GM08714 (cell line): ENCODE data around the gene IWS1.

Source experiments
- H3K4me3 ChIP-seq: fragments of 200-500 bp; sonication (Bioruptor generic); 2 replicates; pipeline ENCODE4 v1.5.1; 2014; ENCODE audit warnings: mild to moderate bottlenecking, low read length, inconsistent platforms
- ZNF274 ChIP-seq: IDR thresholded peaks from 2 replicates; pipeline ENCODE4 v1.6.1; 2012; ENCODE audit warnings: mild to moderate bottlenecking, low read depth, low read length

IWS1 gene

DNA sequence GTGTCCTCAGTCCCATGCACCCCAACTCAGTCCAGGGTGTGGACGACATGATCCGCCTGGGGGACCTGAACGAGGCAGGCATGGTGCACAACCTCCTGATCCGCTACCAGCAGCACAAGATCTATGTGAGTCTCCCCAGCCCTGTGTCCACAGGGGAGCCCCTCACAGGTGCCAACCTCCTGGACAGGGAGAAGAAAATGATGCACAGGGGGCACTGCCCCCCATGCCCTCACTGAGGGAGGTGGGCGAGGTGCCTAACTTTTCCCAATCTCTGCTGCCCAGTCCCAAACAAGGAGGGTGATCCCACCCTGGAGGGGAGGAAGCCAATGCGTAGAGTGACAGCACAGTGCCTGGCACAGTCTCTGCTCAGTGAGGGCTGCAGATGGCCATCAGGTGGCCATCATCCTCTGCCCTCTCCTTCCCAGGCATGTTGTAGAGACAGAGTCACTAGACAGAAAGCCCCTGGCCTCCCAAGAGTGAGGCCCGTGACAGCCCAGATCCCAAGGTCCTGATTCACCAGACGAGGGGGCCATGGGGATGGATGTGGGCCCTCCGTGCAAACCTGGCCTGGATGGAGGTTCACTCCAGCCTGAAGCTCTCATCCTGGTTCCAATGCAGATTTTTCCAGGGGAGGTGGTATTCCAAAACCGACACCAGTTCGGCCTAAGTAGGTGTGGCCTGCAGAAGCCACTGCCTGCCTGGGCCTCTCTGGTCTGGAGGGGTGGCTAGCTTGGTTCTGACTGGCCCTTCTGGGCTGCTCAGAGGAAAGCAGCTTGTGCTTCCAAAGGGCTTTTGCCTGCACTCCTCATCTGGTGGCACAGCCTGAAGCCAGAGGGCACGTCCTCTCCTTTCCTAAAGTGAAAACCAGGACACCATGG, 39.2 kb upstream of the IWS1 start:
- no peak overlapping the region for H3K4me3 ChIP-seq
- TF ChIP-seq ZNF274, result no peak

DNA sequence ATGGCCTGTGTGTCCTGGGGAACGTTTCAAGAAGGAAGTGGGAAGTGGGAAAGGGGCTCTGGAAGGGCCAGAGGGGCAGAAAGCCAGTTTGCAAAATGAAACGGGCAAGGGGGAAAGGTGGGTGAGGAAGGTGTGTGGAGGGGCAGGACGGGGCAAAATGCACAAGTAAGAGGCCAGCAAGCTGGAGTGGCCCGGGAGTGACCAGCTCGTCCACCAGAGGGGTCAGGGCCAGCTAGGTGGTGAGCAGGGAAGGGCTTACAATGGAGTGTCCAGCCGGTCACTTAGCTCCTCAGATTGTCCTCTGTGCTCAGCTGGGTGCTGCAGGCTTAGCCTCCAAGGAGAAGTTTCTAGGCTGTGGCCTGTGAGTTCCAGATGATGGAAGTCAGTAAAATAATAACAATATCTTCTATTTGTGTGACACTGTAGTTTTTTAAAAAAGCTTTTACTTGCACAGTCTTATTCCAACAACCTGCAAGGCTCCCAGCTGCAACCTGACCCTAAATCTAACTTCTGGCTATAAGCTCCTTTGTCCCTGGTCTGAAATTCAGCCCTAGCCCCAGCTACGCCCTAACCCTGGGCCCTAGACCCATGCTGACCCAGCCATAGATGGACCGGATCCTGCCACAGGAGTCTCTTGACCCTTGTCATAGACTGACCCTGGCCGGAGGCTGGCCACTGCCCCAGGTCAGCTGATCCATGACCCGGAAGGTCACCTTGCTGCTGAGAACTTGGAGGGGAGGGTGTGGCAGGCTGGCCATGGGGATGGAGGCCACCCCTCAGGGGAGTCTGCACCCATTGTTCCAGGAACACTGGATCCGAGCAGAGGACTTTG, 38.4 kb upstream of the IWS1 start:
- TF ChIP-seq ZNF274, result no peak
- no peak overlapping the region; the same call in 1 of the 2 replicates for H3K4me3 ChIP-seq

DNA sequence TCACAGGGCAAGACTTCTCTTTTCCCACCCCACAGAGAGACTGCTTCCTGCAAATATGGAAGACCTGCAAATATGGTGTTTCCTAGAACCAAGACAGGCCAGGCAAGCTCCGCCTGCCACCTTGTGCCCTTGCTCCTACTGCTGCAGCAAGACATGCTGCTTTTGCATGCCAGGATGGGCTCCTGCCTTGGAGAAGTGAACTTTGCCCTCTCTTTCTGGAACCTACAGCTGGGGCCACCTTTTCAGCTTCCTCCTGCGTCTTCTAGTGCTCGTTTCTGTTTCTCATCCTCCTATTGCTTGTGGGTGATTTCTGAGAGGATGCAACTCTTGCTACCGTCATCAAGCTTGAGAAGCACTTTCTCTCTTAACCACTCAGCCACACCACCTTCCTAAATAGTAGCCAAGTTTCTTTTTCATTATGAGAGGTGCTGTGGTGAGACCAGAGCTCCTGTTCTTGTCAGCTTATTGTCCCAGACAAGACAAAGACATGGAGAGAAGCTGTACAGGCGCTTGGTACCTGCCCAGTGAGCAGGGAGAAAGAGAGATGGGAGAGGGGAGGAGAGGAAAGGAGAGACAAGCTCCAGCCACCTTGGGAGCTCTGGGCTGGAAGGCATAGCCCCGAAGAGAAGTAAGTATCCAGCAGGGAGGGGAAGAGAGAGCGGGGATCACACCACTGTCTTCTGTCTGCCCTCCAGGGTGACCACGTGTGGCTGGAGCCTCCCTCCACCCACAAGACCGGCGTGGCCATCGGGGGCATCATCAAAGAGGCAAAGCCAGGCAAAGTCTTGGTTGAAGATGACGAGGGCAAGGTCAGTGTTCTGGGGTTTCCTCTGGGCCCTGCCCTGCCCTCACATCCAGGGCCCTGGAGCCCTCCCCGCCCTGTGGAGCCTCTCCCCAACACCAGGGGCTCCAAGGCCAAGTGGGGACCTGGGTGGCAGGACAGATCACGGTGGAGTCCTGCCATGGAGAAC, 37.5 kb upstream of the IWS1 start:
- no peak overlapping the region; the same call in 1 of the 2 replicates for H3K4me3 ChIP-seq
- no peak for TF ChIP-seq ZNF274

DNA sequence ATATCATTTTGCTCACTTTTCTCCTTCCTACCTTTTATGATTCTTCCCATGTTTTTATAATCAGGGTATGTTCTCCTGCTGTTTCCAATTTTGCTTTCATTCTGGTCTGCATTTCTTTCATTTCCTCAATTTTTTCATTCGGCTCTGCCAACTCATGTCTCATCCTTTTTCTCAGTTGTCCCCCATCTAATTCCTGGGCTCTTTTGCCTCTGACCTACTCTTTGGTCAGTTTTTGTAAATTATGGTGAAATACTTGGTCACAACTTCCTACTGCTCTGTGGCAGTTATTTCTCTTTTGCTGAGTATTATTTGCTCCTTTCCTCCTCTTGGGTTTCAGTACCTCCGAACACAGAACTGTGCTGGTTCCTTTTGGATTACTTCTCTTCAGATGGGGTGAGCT, 36.6 kb upstream of the IWS1 start:
- TF ChIP-seq ZNF274, result no peak
- H3K4me3 ChIP-seq, result no peak overlapping the region

DNA sequence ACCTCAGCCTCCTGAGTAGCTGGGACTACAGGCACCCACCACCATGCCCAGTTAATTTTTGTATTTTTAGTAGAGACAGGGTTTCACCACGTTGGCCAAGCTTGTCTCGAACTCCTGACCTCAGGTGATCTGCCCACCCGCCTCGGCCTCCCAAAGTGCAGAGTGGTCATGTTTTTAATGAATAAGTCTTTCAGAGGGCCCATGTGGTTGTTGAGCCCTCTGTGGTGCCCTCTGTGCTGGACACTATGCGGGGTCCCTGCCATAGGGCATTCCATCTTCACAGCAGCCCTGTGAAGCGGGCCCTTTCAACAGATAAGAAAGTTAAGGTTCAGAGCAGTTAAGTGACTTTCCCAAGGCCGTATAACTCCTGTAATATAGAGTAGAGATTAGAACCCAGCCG, 35.1 kb upstream of the IWS1 start:
- no peak for TF ChIP-seq ZNF274

DNA sequence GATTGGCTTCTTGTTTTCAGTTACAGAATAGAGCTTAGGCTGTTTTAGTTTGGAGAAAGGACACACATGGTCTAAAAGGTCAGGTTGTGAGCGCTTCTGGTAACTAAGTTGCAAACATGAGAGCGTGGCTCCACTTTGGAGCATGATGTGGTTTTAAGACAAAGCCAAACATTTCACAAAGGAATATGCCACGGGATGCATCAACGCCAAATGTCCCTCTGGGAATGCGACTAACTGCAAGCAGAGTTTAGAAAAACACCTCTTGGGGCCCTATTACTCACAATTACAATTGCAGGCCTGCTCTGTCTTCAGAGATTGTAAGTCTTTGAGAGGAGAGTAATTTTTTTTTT, 34.6 kb upstream of the IWS1 start:
- H3K4me3 ChIP-seq, result no peak overlapping the region
- TF ChIP-seq ZNF274, result no peak

More for the DNA sequence above, 35.1 kb upstream of the IWS1 start:
- no peak overlapping the region for H3K4me3 ChIP-seq

DNA sequence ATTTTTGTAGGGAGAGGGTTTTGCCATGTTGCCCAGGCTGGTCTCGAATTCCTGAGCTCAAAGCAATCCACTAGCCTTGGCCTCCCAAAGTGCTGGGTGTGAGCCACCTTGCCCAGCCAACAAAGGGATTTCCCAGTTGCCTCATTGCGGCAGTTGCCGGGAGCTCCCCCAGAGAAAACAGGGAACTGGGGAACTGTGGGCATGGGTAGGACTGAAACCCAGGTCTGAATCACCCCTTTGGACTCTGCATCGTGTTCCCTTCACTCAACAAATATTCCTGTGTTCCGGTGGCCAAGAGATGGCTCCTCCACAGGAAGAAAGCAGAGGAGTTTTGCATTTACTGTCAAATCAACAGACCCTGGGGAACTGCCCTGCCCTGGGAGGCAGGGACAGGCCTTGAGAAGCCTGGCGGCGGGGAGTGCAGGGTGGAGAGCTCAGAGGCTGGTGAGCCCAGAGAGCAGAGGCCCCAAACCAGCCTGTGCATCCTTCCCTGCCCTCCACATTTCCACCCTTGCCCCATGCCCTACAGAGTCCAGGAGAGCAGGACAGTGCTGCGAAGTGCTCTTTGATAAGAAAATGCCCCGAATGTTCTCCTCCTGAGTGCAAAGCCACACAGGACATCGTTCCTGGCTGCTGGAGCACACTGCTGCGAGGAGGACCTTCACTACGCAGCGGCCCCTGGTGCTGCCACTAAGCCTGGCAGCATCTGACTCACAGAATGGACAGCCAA, 34.1 kb upstream of the IWS1 start:
- no peak overlapping the region for H3K4me3 ChIP-seq
- no peak for TF ChIP-seq ZNF274

DNA sequence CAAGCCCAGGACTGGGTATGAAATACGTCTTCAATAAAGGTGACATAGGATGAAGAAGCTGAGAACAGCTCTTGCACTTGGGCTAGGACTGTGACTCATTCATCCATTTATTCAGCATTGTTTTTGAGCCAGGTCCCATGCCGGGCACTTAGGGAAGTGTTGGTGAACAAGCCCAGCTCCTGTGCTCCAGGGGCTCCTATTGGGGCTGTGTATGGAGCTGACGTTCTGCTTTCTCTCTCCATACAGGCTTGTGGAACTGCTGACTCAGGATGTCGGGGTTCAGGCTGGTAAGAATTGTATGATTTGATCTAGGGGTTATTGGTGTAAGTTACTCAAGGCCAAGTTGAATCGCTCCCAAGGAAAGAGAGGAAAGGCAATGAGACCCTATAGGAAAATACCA, 33.2 kb upstream of the IWS1 start:
- TF ChIP-seq ZNF274, result no peak
- no peak overlapping the region for H3K4me3 ChIP-seq

DNA sequence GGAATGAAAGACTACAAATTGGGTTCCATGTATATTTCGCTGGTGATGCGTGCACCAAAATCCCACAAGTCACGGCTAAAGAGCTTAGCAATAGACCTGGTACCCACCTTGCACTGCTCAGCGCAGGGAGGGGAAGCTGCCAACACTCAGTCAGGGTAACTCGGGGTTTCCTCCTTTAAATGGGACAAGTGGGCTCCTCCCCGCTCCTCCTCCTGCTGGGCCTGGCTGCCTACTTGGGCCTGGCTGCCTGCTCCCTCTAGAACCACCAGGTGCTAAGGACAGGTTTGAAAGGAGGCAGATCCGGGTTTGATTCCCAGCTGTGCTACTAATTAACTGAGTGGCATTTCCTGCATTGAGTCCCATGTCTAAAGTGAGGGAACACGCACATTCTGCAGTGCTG, 32.6 kb upstream of the IWS1 start:
- no peak for TF ChIP-seq ZNF274

DNA sequence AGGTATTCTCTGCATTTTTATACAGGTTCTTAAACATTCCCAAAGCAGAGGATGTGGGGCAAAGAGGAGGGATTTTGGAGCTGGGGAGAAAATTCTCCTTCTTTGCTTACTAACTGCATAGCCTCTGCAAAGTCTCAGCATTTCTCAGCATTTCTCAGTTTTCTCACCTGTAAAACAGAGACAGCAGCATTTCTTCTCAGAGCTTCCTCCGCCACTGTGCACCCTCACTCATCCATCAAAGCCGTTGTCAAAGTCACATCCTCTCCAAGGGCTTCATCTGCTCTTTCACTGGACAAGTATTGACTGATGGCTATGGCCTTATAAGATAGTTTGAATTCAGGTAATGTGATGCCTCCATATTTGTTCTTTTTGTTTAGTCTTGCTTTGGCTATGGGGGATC, 26.6 kb upstream of the IWS1 start:
- TF ChIP-seq ZNF274, result no peak
- no peak overlapping the region for H3K4me3 ChIP-seq

More for the DNA sequence above, 32.6 kb upstream of the IWS1 start:
- H3K4me3 ChIP-seq, result no peak overlapping the region

DNA sequence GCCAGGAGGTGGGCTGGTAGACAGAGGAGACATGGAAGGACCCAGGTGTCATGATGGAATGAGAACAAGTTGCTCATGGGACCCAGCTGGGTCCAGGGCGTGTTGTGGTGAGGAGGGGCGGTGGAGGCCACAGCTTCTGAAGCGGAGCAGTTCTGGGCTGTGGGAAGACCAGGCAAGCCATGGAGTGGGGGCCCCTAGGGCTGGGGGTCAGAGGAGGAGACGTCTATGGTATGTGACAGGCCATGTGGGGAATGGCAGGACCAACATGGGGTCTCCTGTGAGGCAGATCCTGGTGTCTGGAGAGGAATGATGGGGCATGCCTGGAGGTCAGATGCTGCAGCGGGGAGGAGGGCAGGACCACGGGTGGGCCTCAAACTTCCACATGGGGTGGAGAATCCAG, 26.0 kb upstream of the IWS1 start:
- H3K4me3 ChIP-seq, result no peak overlapping the region
- no peak for TF ChIP-seq ZNF274

DNA sequence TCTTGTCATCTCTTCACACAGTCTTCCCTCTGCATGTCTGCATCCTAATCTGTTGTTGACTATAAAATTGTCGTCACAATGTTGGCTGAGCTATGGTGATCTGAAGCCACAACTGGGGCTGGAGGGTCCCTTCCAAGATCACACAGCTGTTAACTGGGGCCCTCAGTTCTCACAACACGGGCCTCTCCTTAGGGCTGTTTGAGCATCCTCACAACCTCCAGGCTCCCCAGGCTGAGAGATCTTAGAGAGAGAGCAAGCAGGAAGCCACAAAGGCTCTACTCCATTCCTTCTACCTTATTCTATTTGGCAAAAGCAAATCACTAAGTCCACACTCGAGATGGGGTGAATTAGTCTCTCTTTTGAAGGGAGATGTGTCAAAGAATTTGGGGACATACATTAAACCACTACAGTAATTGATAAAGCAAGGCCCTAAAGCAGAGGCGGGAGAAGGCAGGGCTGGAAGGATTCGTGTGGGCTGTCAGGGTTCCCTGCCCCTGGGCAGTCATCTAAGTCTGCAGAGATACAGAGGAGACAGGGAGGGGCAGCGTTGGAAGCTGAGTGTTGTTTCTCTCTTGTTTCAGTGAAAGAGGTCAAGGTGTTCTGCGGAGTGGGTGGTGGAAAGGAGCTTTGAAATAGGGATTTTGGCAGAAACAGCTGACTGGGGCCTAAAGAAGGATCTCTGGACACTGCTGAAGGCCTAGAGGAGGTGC, 25.1 kb upstream of the IWS1 start:
- no peak for TF ChIP-seq ZNF274

DNA sequence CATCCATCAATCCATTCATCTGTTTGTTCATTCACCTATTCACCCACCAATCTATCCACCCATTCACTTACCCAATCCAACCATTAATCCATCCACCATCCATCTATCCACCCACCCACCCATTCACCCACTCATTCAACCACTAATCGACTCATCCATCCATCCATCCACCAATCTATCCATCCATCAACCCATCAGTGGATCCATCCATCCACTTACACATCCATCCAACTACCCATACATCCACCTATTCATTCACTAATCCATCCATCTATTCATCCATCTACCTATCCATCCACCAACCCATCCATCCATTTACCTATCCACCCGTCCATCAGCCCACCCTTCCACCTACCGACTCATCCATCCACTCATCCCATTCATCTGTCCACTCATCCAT, 20.5 kb upstream of the IWS1 start:
- TF ChIP-seq ZNF274, result no peak
- H3K4me3 ChIP-seq, result no peak overlapping the region

More for the DNA sequence above, 25.1 kb upstream of the IWS1 start:
- no peak overlapping the region for H3K4me3 ChIP-seq
